ENCODE measurements around the gene PTPRA.

DNA sequence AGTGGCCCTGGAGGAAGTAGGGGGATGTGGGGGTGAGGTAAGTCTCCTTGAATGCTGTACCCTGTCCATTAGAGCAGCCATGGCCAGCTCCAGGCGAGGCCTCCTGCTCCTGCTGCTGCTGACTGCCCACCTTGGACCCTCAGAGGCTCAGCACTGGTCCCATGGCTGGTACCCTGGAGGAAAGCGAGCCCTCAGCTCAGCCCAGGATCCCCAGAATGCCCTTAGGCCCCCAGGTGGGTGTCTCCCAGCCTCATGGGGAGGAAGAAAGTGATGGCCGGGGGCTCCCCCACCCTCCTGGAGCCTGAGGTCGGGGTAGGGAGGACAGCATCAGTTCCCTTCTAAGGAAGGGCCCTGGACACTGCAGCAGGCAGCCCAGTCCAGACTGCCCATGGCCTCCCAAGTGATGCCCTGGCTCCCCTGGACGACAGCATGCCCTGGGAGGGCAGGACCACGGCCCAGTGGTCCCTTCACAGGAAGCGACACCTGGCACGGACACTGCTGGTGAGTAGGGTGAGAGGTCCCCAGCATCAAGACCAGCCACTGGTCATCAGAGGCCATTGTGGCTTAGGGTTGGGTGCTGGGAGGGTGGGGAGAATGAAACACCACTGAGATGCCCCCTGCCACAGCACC lies 171.2 kb downstream of the PTPRA start:
- TF ChIP-seq, protein P1, sequence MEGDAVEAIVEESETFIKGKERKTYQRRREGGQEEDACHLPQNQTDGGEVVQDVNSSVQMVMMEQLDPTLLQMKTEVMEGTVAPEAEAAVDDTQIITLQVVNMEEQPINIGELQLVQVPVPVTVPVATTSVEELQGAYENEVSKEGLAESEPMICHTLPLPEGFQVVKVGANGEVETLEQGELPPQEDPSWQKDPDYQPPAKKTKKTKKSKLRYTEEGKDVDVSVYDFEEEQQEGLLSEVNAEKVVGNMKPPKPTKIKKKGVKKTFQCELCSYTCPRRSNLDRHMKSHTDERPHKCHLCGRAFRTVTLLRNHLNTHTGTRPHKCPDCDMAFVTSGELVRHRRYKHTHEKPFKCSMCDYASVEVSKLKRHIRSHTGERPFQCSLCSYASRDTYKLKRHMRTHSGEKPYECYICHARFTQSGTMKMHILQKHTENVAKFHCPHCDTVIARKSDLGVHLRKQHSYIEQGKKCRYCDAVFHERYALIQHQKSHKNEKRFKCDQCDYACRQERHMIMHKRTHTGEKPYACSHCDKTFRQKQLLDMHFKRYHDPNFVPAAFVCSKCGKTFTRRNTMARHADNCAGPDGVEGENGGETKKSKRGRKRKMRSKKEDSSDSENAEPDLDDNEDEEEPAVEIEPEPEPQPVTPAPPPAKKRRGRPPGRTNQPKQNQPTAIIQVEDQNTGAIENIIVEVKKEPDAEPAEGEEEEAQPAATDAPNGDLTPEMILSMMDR (IDR thresholded peaks at IDR 0.05; ENCODE audit: extremely low read depth in 1 of 2, insufficient read depth in 1 of 2, low read depth in 1 of 2, low read length in 2 of 2) = no peak
- TF ChIP-seq POLR2A (IDR thresholded peaks at IDR 0.05; ENCODE audit: low read depth, low read length) (no peak), EZH2 (IDR thresholded peaks at IDR 0.05; ENCODE audit: borderline replicate concordance, low read depth, low read length, severe bottlenecking) (no peak), POLR2AphosphoS5 (IDR thresholded peaks at IDR 0.05; ENCODE audit: insufficient read depth, low read depth, low read length) (no peak), JUN (IDR thresholded peaks at IDR 0.05; ENCODE audit: borderline replicate concordance, insufficient read depth, insufficient read length, low read depth) (no peak), FOS (IDR thresholded peaks at IDR 0.05; ENCODE audit: borderline replicate concordance, insufficient read depth, low read length) (no peak), GATA2 (IDR thresholded peaks at IDR 0.05; ENCODE audit: insufficient read depth, insufficient read length, low read depth, low read length) (no peak)
- TF ChIP-seq, protein P2, sequence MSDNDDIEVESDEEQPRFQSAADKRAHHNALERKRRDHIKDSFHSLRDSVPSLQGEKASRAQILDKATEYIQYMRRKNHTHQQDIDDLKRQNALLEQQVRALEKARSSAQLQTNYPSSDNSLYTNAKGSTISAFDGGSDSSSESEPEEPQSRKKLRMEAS (IDR thresholded peaks at IDR 0.05; ENCODE audit: insufficient read depth, insufficient read length) = no peak

All from endothelial cell of umbilical vein (primary cell).